ENCODE results near the gene CSTF2T. TPM values are rescaled to one million over a fixed set of nuclear protein-coding genes. Genes with fewer than 3 reads are reported as not detected.

The CSTF2T gene
- 10 to 100 TPM; 41.6 to 43.5 (median 42.1) TPM for polyA plus RNA-seq (ENCODE audit: insufficient read length in 4 of 4)

- DNase-seq (ENCODE audit: low read depth in 4 of 4, low spot score in 2 of 4) = peak; percentile 93 to 100 (median 95)
These were observed at the start of gene CSTF2T for GRCh38 chr10:51699475-51700227. TSS of gene CSTF2T (minus strand) at chr10:51699595. CDS start at chr10:51699549, 46 bp downstream.

GRCh38 chr10:51748959-51749358 lies 49.6 kb upstream of the CSTF2T start:
- no peak for DNase-seq (ENCODE audit: low read depth in 4 of 4, low spot score in 2 of 4)

GRCh38 chr10:51747216-51747615 lies 47.8 kb upstream of the CSTF2T start:
- DNase-seq (ENCODE audit: low read depth in 4 of 4, low spot score in 2 of 4) = no peak

GRCh38 chr10:51745397-51745796 lies 46.0 kb upstream of the CSTF2T start:
- no peak for DNase-seq (ENCODE audit: low read depth in 4 of 4, low spot score in 2 of 4)

- no peak for DNase-seq (ENCODE audit: low read depth in 4 of 4, low spot score in 2 of 4)
These were observed 45.0 kb upstream of the CSTF2T start for GRCh38 chr10:51744235-51745000.

GRCh38 chr10:51743146-51743545 lies 43.8 kb upstream of the CSTF2T start:
- DNase-seq (ENCODE audit: low read depth in 4 of 4, low spot score in 2 of 4) = no peak

GRCh38 chr10:51733057-51733456 lies 33.7 kb upstream of the CSTF2T start:
- DNase-seq (ENCODE audit: low read depth in 4 of 4, low spot score in 2 of 4) = no peak

GRCh38 chr10:51729822-51730555 lies 30.6 kb upstream of the CSTF2T start:
- DNase-seq (ENCODE audit: low read depth in 4 of 4, low spot score in 2 of 4) = peak in 3 of 4 donors; percentile 3 to 33 (median 19)

- DNase-seq (ENCODE audit: low read depth in 4 of 4, low spot score in 2 of 4) = no peak
These were observed 24.6 kb upstream of the CSTF2T start for GRCh38 chr10:51724038-51724437.

- no peak for DNase-seq (ENCODE audit: low read depth in 4 of 4, low spot score in 2 of 4)
These were observed 19.5 kb upstream of the CSTF2T start for GRCh38 chr10:51718804-51719291.

GRCh38 chr10:51716981-51717380 lies 17.6 kb upstream of the CSTF2T start:
- DNase-seq (ENCODE audit: low read depth in 4 of 4, low spot score in 2 of 4) = no peak

- no peak for DNase-seq (ENCODE audit: low read depth in 4 of 4, low spot score in 2 of 4)
These were observed 12.1 kb upstream of the CSTF2T start for GRCh38 chr10:51711519-51711891.

GRCh38 chr10:51709324-51709972 lies 10.1 kb upstream of the CSTF2T start:
- no peak for DNase-seq (ENCODE audit: low read depth in 4 of 4, low spot score in 2 of 4)

- no peak for DNase-seq (ENCODE audit: low read depth in 4 of 4, low spot score in 2 of 4)
These were observed 9.2 kb upstream of the CSTF2T start for GRCh38 chr10:51708609-51709008.

GRCh38 chr10:51707821-51708424 lies 8.5 kb upstream of the CSTF2T start:
- no peak for DNase-seq (ENCODE audit: low read depth in 4 of 4, low spot score in 2 of 4)

GRCh38 chr10:51707392-51707791 lies 8.0 kb upstream of the CSTF2T start:
- no peak for DNase-seq (ENCODE audit: low read depth in 4 of 4, low spot score in 2 of 4)

GRCh38 chr10:51706225-51706624 lies 6.8 kb upstream of the CSTF2T start:
- DNase-seq (ENCODE audit: low read depth in 4 of 4, low spot score in 2 of 4) = no peak

- no peak for DNase-seq (ENCODE audit: low read depth in 4 of 4, low spot score in 2 of 4)
These were observed 6.4 kb upstream of the CSTF2T start for GRCh38 chr10:51705774-51706173.

- peak; percentile 36 to 45 (median 37) for DNase-seq (ENCODE audit: low read depth in 4 of 4, low spot score in 2 of 4)
These were observed 928 bp upstream of the CSTF2T start for GRCh38 chr10:51700228-51700817.

GRCh38 chr10:51699145-51699474 lies 285 bp downstream of the CSTF2T start:
- no peak for DNase-seq (ENCODE audit: low read depth in 4 of 4, low spot score in 2 of 4)

All from left renal cortex interstitium (tissue), 4 donors.